IMR-90 (cell line): ENCODE measurements around the gene ANKFY1. TPM values are rescaled to one million over a fixed set of nuclear protein-coding genes. Genes with fewer than 3 reads are reported as not detected.

Experiments used
- ATAC-seq: fragments of 200-7000 bp; cut with Tn5 transposase; 2 replicates; pipeline ENCODE4 v1.9.1; 2020; ENCODE audit warnings: low read depth, mild to moderate bottlenecking, moderate library complexity
- BruUV-seq: library from RNA; stranded (reverse); fragments of 400-500 nt; replicated peaks from 2 replicates; lab custom pipeline; 2021; lab: Mats Ljungman, UMichigan
- CTCF ChIA-PET: fragments of 300-600 bp; formaldehyde crosslinking; extraction: SDS; loops from one replicate; lab custom pipeline; 2021; ENCODE audit warnings: antibody characterized with exemption; lab: Yijun Ruan, JAX
- POLR2A ChIA-PET: fragments of 300-600 bp; sonication (Branson Sonifier 250); formaldehyde crosslinking; loops from one replicate; lab custom pipeline; 2022; ENCODE audit warnings: antibody characterized with exemption; ENCODE audit not compliant: unreplicated experiment; lab: Charles Lee
- DNase-seq: peaks from one replicate; pipeline ENCODE4 v3.0.0; 2013
- H2AFZ ChIP-seq: replicated peaks from 2 replicates; pipeline ENCODE3; 2013; ENCODE audit warnings: low read length, mild to moderate bottlenecking; ENCODE audit not compliant: poor library complexity
- H2AK5ac ChIP-seq: 2 replicates; pipeline ENCODE4 v1.6.1; 2013; ENCODE audit warnings: low read depth, low read length, inconsistent platforms
- H2AK9ac ChIP-seq: replicated peaks from 2 replicates; pipeline ENCODE3; 2013; ENCODE audit warnings: mild to moderate bottlenecking, low read depth, low read length, moderate library complexity; ENCODE audit not compliant: poor library complexity
- H2BK120ac ChIP-seq: 2 replicates; pipeline ENCODE4 v1.6.1; 2013; ENCODE audit warnings: low read depth, low read length, inconsistent platforms
- H2BK15ac ChIP-seq: 3 replicates; pipeline ENCODE4 v1.6.1; 2013; ENCODE audit warnings: low read depth, low read length, inconsistent platforms
- H2BK20ac ChIP-seq: 2 replicates; pipeline ENCODE4 v1.6.1; 2013; ENCODE audit warnings: low read depth, mild to moderate bottlenecking, inconsistent platforms, low read length, moderate library complexity
- H2BK5ac ChIP-seq: 2 replicates; pipeline ENCODE4 v1.6.1; 2013; ENCODE audit warnings: mild to moderate bottlenecking, low read depth, low read length, inconsistent platforms; ENCODE audit not compliant: poor library complexity, severe bottlenecking
- H3K14ac ChIP-seq: replicated peaks from 2 replicates; pipeline ENCODE4 v1.6.1; 2013; ENCODE audit warnings: low read depth, low read length, inconsistent platforms
- H3K18ac ChIP-seq: 2 replicates; pipeline ENCODE4 v1.6.1; 2013; ENCODE audit warnings: low read depth, low read length, control low read depth
- H3K23ac ChIP-seq: 2 replicates; pipeline ENCODE4 v1.6.1; 2013; ENCODE audit warnings: low read depth, low read length, inconsistent platforms
- H3K27ac ChIP-seq: 2 replicates; pipeline ENCODE4 v1.5.1; 2013; ENCODE audit warnings: mild to moderate bottlenecking, control low read depth, low read length; ENCODE audit not compliant: insufficient read depth
- H3K27me3 ChIP-seq: 2 replicates; pipeline ENCODE4 v1.6.1; 2013; ENCODE audit warnings: low read length; ENCODE audit not compliant: control insufficient read depth, insufficient read depth
- H3K36me3 ChIP-seq: 2 replicates; pipeline ENCODE4 v1.6.1; 2013; ENCODE audit warnings: low read length, mixed read lengths; ENCODE audit not compliant: control insufficient read depth, insufficient read depth
- H3K4ac ChIP-seq: 2 replicates; pipeline ENCODE4 v1.6.1; 2013; ENCODE audit warnings: low read depth, low read length, inconsistent platforms
- H3K4me1 ChIP-seq: 2 replicates; pipeline ENCODE4 v1.6.1; 2013; ENCODE audit warnings: low read length, mixed read lengths; ENCODE audit not compliant: control insufficient read depth, insufficient read depth
- H3K4me2 ChIP-seq: 2 replicates; pipeline ENCODE4 v1.6.1; 2013; ENCODE audit warnings: low read depth, mild to moderate bottlenecking, control low read depth, low read length, moderate library complexity
- H3K4me3 ChIP-seq: 2 replicates; pipeline ENCODE4 v1.5.1; 2013; ENCODE audit warnings: low read depth, mild to moderate bottlenecking, control low read depth, low read length, moderate library complexity; ENCODE audit not compliant: insufficient read depth
- H3K56ac ChIP-seq: 2 replicates; pipeline ENCODE4 v1.6.1; 2013; ENCODE audit warnings: low read length, inconsistent platforms; ENCODE audit not compliant: insufficient read depth; ENCODE audit errors: extremely low read depth
- H3K79me1 ChIP-seq, 2 experiments: 2 replicates each; pipeline ENCODE4 v1.6.1; 2013; ENCODE audit warnings: low read length in 2 of 2, inconsistent platforms in 1 of 2, low read depth in 1 of 2
- H3K9ac ChIP-seq: 2 replicates; pipeline ENCODE4 v1.6.1; 2013; ENCODE audit warnings: low read depth, low read length, control low read depth
- H3K9me1 ChIP-seq: 2 replicates; pipeline ENCODE4 v1.6.1; 2013; ENCODE audit warnings: low read length, inconsistent platforms; ENCODE audit not compliant: insufficient read depth
- H3K9me3 ChIP-seq: 2 replicates; pipeline ENCODE4 v1.6.1; 2013; ENCODE audit warnings: low read length; ENCODE audit not compliant: control insufficient read depth, insufficient read depth
- H4K20me1 ChIP-seq: 2 replicates; pipeline ENCODE4 v1.6.1; 2013; ENCODE audit warnings: low read length, inconsistent platforms; ENCODE audit not compliant: insufficient read depth
- H4K5ac ChIP-seq: 2 replicates; pipeline ENCODE4 v1.6.1; 2013; ENCODE audit warnings: mild to moderate bottlenecking, low read depth, low read length, control low read depth
- H4K8ac ChIP-seq, 2 experiments: 2 replicates each; pipeline ENCODE4 v1.6.1; 2013; ENCODE audit warnings: low read depth in 2 of 2, low read length in 2 of 2, control low read depth in 1 of 2, inconsistent platforms in 1 of 2
- H4K91ac ChIP-seq: 2 replicates; pipeline ENCODE4 v1.6.1; 2013; ENCODE audit warnings: low read depth, low read length, inconsistent platforms; ENCODE audit not compliant: insufficient read depth
- BHLHE40 ChIP-seq: fragments of 150-350 bp; IDR thresholded peaks from 2 replicates; pipeline ENCODE4 v1.6.1; 2016; ENCODE audit warnings: mild to moderate bottlenecking, low read depth, low read length
- CEBPB ChIP-seq: IDR thresholded peaks from 2 replicates; pipeline ENCODE4 v1.6.1; 2012; ENCODE audit warnings: low read depth, low read length, improper control_type of control experiment
- MAFK ChIP-seq: IDR thresholded peaks from 2 replicates; pipeline ENCODE4 v1.6.1; 2012; ENCODE audit warnings: low read depth, low read length, improper control_type of control experiment
- MAZ ChIP-seq: IDR thresholded peaks from 2 replicates; pipeline ENCODE4 v1.6.1; 2012; ENCODE audit warnings: low read depth, mild to moderate bottlenecking, low read length, improper control_type of control experiment, moderate library complexity, borderline replicate concordance
- MXI1 ChIP-seq: IDR thresholded peaks from 2 replicates; pipeline ENCODE4 v1.6.1; 2012; ENCODE audit warnings: low read depth, mild to moderate bottlenecking, low read length, moderate library complexity, borderline replicate concordance
- NFE2L2 ChIP-seq: fragments of 150-350 bp; IDR thresholded peaks from 2 replicates; pipeline ENCODE4 v1.6.1; 2016; ENCODE audit warnings: low read depth, mild to moderate bottlenecking, low read length
- POLR2A ChIP-seq: IDR thresholded peaks from 2 replicates; pipeline ENCODE4 v1.6.1; 2012; ENCODE audit warnings: mild to moderate bottlenecking, low read depth, low read length
- RAD21 ChIP-seq: IDR thresholded peaks from 2 replicates; pipeline ENCODE4 v1.6.1; 2012; ENCODE audit warnings: low read length, improper control_type of control experiment
- RCOR1 ChIP-seq: IDR thresholded peaks from 2 replicates; pipeline ENCODE4 v1.6.1; 2012; ENCODE audit warnings: mild to moderate bottlenecking, low read length, improper control_type of control experiment; ENCODE audit not compliant: insufficient replicate concordance
- RFX5 ChIP-seq: IDR thresholded peaks from 2 replicates; pipeline ENCODE4 v1.8.0; 2012; ENCODE audit warnings: low read depth, mild to moderate bottlenecking, low read length, moderate library complexity
- SMC3 ChIP-seq: fragments of 150-350 bp; IDR thresholded peaks from 2 replicates; pipeline ENCODE4 v1.6.1; 2016; ENCODE audit warnings: low read depth, mild to moderate bottlenecking, antibody characterized with exemption, low read length, moderate library complexity
- WGBS, 2 experiments: methylation state at CpG; one replicate each; pipeline versions ENCODE4 v1.1.5 to v1.1.7; 2013; ENCODE audit warnings: missing lambda C conversion rate in 2 of 2; ENCODE audit not compliant: insufficient read length in 1 of 2; ENCODE audit errors: extremely low coverage in 2 of 2; 5-methylcytosine and 5-hydroxymethylcytosine counted together
- dilution Hi-C: fragments of 300-500 bp; cut with HindIII; formaldehyde crosslinking; loops from one replicate; pipeline ENCODE4 v1.14.3; 2018; ENCODE audit warnings: low sequenced_read_pairs; ENCODE audit not compliant: unreplicated experiment
- in situ Hi-C: fragments of 300-500 bp; cut with MboI; formaldehyde crosslinking; loops from 3 replicates; pipeline ENCODE4 v1.14.3; 2019; ENCODE audit warnings: low sequenced_read_pairs, inconsistent platforms, mixed read lengths
- intact Hi-C: fragments of 100-400 bp; cut with micrococcal nuclease; formaldehyde crosslinking; loops from 2 replicates; pipeline ENCODE4 v1.10.0; 2022
- polyA plus RNA-seq, 3 experiments: library from polyadenylated mRNA; depleted of rRNA; stranded (reverse); fragments of >200 nt; gene quantifications; 2 replicates each; pipeline ENCODE4 v1.2.3, GENCODE V29; 2012; ENCODE audit warnings: low replicate concordance in 1 of 3
- total RNA-seq: library from RNA; depleted of rRNA; stranded (reverse); fragments of >200 nt; gene quantifications from 2 replicates; pipeline ENCODE4 v1.2.3, GENCODE V29; 2012
- TF ChIP-seq, protein P1 (sequence below): fragments of 150-350 bp; IDR thresholded peaks from 2 replicates; pipeline ENCODE4 v1.6.1; 2016; ENCODE audit warnings: low read depth, mild to moderate bottlenecking, low read length, moderate library complexity, borderline replicate concordance
- TF ChIP-seq, protein P2 (sequence below): conservative IDR thresholded peaks from 2 replicates; pipeline ENCODE4 v1.5.1; 2012; ENCODE audit warnings: mild to moderate bottlenecking, low read depth, low read length, improper control_type of control experiment
- TF ChIP-seq, protein P3 (sequence below): fragments of 150-350 bp; IDR thresholded peaks from 2 replicates; pipeline ENCODE4 v1.6.1; 2017; ENCODE audit warnings: mild to moderate bottlenecking, antibody characterized with exemption, low read length, low read depth

ANKFY1 gene
- total and polyA plus RNA-seq, 2 of the 4 experiments (the other 2 are of a cell fraction): 32.3 to 48.9 TPM

DNA sequence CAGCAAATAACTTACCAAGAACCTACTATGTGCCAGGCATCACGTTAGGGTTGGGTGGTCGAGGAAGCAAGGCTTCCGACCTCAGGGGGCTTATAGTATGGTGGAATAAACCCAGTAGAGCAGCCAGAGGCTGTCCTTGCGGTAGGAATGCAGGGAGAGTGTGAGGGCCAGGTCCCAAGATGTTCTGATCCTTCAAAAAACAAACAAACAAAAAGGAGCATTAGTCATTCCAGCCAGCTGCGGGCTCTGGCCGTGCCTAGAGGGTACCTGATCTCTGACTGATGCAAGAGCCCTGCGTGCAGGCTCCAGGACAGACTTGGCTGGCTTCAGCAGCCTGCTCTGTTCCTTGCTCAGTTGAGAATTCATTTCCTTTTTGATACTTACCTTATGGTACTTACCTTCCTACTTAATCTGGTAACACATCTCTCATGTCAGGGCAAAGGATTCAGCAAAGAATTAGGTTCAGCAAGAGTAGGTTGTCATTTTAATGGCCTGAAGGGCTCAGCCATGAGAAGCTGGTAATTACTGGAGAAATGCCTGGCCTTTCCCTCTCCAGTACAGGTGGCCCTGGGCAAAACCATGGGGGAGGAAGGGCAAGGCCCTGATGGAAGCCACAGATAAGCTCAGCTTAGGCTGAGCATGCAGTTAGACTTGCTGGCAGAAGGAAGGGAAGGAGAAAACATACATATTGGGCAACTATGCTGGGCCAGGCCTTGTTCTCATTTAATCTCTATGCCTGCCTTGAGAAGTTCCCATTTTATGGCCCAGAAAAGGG is 102.4 kb downstream of the ANKFY1 start:
- H2BK20ac ChIP-seq: peak overlapping the region; percentile 93
- DNase-seq (peak; percentile 93), ATAC-seq (peak; percentile 86)
- peak overlapping the region; percentile 77 for H3K23ac ChIP-seq
- no peak overlapping the region for H3K9ac ChIP-seq
- peak overlapping the region; percentile 63; the same call in 1 of the 2 replicates for H3K56ac ChIP-seq
- peaks cover 5% of the 10 kb centered on the region for H4K20me1 ChIP-seq
- peaks cover 0 to 13% of the 10 kb centered on the region in 2 experiments; a peak in 1 of 4 replicates for H3K79me1 ChIP-seq
- peak overlapping the region; percentile 68 for H3K14ac ChIP-seq
- peaks cover 17% of the 10 kb centered on the region for H3K4me1 ChIP-seq
- dilution Hi-C loops: no loop called here
- WGBS, 2 experiments: no CpG with 5 or more reads among the region's 7 CpGs
- H3K4ac ChIP-seq: peak overlapping the region; percentile 96
- H2AK5ac ChIP-seq: peak overlapping the region; percentile 91
- no TSS peak for BruUV-seq
- H3K27me3 ChIP-seq: no peaks in the 10 kb centered on the region
- no peak overlapping the region for H3K4me3 ChIP-seq
- H3K9me3 ChIP-seq: no peaks in the 10 kb centered on the region
- H3K4me2 ChIP-seq: peak overlapping the region; percentile 24; the same call in 1 of the 2 replicates
- POLR2A ChIA-PET: no interaction called here
- peak overlapping the region; percentile 65 for H2BK5ac ChIP-seq
- H3K27ac ChIP-seq: peak overlapping the region; percentile 50; the same call in 1 of the 2 replicates
- intact Hi-C loops: no loop called here
- H2AK9ac ChIP-seq: peak overlapping the region; percentile 92
- peak overlapping the region; percentile 38 for H3K18ac ChIP-seq
- in situ Hi-C loops: no loop called here
- peak overlapping the region; percentile 40 for H2AFZ ChIP-seq
- H4K91ac ChIP-seq: peak overlapping the region; percentile 91
- peak overlapping the region; percentile 16; the same call in 1 of the 2 replicates for H4K5ac ChIP-seq
- peak overlapping the region; percentile 85 for H2BK120ac ChIP-seq
- peaks cover 15% of the 10 kb centered on the region for H3K36me3 ChIP-seq
- CTCF ChIA-PET: interaction anchor here (0.6 to 2.2 kb wide), 3 partner anchors 11 to 1141 kb away, joined by 3 to 5 read pairs (median 5); no protein-coding TSS in a partner anchor
- H3K9me1 ChIP-seq: peaks cover 31% of the 10 kb centered on the region
- H4K8ac ChIP-seq: peak overlapping the region; percentile 54 to 87
- H2BK15ac ChIP-seq: peak overlapping the region; percentile 43; the same call in 2 of the 3 replicates
- TF ChIP-seq BHLHE40: peak; percentile 62
- peak; percentile 95 for TF ChIP-seq CEBPB
- TF ChIP-seq, protein P1, sequence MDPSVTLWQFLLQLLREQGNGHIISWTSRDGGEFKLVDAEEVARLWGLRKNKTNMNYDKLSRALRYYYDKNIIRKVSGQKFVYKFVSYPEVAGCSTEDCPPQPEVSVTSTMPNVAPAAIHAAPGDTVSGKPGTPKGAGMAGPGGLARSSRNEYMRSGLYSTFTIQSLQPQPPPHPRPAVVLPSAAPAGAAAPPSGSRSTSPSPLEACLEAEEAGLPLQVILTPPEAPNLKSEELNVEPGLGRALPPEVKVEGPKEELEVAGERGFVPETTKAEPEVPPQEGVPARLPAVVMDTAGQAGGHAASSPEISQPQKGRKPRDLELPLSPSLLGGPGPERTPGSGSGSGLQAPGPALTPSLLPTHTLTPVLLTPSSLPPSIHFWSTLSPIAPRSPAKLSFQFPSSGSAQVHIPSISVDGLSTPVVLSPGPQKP: no peak
- TF ChIP-seq, protein P2, sequence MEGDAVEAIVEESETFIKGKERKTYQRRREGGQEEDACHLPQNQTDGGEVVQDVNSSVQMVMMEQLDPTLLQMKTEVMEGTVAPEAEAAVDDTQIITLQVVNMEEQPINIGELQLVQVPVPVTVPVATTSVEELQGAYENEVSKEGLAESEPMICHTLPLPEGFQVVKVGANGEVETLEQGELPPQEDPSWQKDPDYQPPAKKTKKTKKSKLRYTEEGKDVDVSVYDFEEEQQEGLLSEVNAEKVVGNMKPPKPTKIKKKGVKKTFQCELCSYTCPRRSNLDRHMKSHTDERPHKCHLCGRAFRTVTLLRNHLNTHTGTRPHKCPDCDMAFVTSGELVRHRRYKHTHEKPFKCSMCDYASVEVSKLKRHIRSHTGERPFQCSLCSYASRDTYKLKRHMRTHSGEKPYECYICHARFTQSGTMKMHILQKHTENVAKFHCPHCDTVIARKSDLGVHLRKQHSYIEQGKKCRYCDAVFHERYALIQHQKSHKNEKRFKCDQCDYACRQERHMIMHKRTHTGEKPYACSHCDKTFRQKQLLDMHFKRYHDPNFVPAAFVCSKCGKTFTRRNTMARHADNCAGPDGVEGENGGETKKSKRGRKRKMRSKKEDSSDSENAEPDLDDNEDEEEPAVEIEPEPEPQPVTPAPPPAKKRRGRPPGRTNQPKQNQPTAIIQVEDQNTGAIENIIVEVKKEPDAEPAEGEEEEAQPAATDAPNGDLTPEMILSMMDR: peak; percentile 57
- TF ChIP-seq NFE2L2: no peak
- TF ChIP-seq, protein P3, sequence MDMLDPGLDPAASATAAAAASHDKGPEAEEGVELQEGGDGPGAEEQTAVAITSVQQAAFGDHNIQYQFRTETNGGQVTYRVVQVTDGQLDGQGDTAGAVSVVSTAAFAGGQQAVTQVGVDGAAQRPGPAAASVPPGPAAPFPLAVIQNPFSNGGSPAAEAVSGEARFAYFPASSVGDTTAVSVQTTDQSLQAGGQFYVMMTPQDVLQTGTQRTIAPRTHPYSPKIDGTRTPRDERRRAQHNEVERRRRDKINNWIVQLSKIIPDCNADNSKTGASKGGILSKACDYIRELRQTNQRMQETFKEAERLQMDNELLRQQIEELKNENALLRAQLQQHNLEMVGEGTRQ: no peak
- peak; percentile 8; the same call in 1 of the 2 replicates for TF ChIP-seq RAD21
- no peak for TF ChIP-seq SMC3
- no peak for TF ChIP-seq MXI1
- TF ChIP-seq RCOR1: peak; percentile 80
- no peak for TF ChIP-seq POLR2A
- TF ChIP-seq MAFK: no peak
- TF ChIP-seq MAZ: no peak
- TF ChIP-seq RFX5: no peak
